Activated CD4-positive, alpha-beta T cell treated with anti-CD3 and anti-CD28 coated beads for 36 hours (primary cell): ENCODE results near the gene CDH12. TPM values are rescaled to one million over a fixed set of nuclear protein-coding genes. Genes with fewer than 3 reads are reported as not detected.
"Not testable (repeated sequence)": the region's sequence is repeated elsewhere in the genome, so short reads cannot be mapped to it uniquely, and the experiment has no call there.

ENCODE experiments used
- ATAC-seq: fragments of 200-7000 bp; cut with Tn5 transposase; one replicate; pipeline ENCODE4 v1.10.0; 2021; ENCODE audit warnings: mild to moderate bottlenecking, moderate library complexity
- CTCF ChIA-PET: fragments of 350-600 bp; sonication (Branson Sonifier 250); formaldehyde crosslinking; loops from one replicate; lab custom pipeline; 2021; ENCODE audit warnings: antibody characterized with exemption; lab: Charles Lee
- POLR2A ChIA-PET: fragments of 350-600 bp; sonication (Branson Sonifier 250); formaldehyde crosslinking; loops from one replicate; lab custom pipeline; 2021; ENCODE audit warnings: antibody characterized with exemption, inconsistent platforms; lab: Charles Lee
- DNase-seq: peaks from one replicate; pipeline ENCODE4 v3.0.0-alpha.2; 2020
- H3K27ac Mint-ChIP-seq: one replicate; pipeline ENCODE4 v1.8.0; 2021; ENCODE audit warnings: mixed read lengths
- H3K27me3 Mint-ChIP-seq: one replicate; pipeline ENCODE4 v1.8.0; 2021; ENCODE audit warnings: mixed read lengths
- H3K36me3 Mint-ChIP-seq: one replicate; pipeline ENCODE4 v1.8.0; 2021; ENCODE audit warnings: low read depth, mixed read lengths
- H3K4me1 Mint-ChIP-seq: one replicate; pipeline ENCODE4 v1.8.0; 2021; ENCODE audit warnings: mixed read lengths
- H3K4me3 Mint-ChIP-seq: one replicate; pipeline ENCODE4 v1.8.0; 2021; ENCODE audit warnings: mild to moderate bottlenecking, moderate library complexity, mixed read lengths
- H3K9me3 Mint-ChIP-seq: one replicate; pipeline ENCODE4 v1.8.0; 2021; ENCODE audit warnings: low read depth, mixed read lengths
- intact Hi-C, 2 experiments: fragments of 100-400 bp; cut with DNase I in 1 of 2; cut with micrococcal nuclease in 1 of 2; formaldehyde crosslinking; loops; one replicate each; pipeline versions ENCODE4 v1.14.2 to v1.15.1; 2022 to 2024; cut with DNase I, micrococcal nuclease
- total RNA-seq, 2 experiments: library from RNA; stranded (reverse); gene quantifications; one replicate each; pipeline ENCODE4 v1.2.3, GENCODE V29; 2021

Gene CDH12
- total RNA-seq, 2 experiments from 2014 or later, result not detected

DNA sequence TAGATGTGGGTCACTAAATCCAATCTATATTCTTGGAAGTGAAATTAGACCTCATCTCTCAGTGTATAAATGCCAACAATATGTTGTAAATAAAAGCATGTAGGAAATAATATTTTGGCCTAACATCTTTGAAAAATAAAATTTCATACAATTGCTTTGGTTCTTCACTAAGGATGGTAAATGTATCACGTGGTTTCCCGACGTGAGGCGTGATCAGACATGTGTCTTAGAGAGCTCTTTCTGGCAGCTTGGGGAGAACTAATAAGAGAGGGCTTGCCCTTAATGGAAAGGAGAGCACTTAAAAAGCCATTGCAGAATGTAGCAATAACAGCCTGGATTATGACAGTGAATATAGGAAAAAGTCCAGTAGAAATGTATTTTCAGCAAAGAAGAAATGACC lies 602.6 kb downstream of the CDH12 start:
- ChIA-PET POLR2A (no interaction called here), CTCF (interaction anchor here (0.8 kb wide), 1 partner anchor 176 kb away, joined by 3 read pairs; no protein-coding TSS in a partner anchor)
- H3K36me3 Mint-ChIP-seq, result no peaks in the 10 kb centered on the region
- no peaks in the 10 kb centered on the region for H3K4me1 Mint-ChIP-seq
- no peak overlapping the region for H3K27ac Mint-ChIP-seq
- DNase-seq, result no peak
- peaks cover 8% of the 10 kb centered on the region for H3K9me3 Mint-ChIP-seq
- ATAC-seq, result no peak
- no peak overlapping the region for H3K4me3 Mint-ChIP-seq
- intact Hi-C loops, result no loop called here
- no peaks in the 10 kb centered on the region for H3K27me3 Mint-ChIP-seq

DNA sequence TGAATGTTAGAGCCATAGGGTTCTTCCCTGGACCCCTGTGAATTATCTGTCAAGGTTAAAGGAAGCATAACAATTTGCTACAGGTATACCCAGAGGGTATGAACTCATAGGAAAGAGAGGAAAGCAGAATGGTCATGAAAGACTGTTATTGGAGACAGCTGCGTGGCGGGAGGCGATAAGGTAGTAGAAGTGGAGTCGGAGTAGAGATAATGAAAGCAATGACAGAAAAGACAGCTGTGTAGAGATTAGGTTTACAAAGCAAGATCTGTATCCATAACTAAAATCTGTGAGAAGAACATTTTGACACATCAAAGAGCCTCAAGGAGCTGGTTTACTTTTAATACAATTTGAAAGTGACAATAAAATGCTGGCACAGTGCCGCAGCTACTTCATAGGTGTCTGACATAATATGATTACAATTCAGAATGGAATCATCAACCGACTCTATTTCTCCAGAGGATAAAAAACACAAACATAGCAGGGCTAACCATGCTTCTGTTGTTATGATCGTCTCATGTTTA lies 603.9 kb downstream of the CDH12 start:
- no peaks in the 10 kb centered on the region for H3K4me1 Mint-ChIP-seq
- no peaks in the 10 kb centered on the region for H3K27me3 Mint-ChIP-seq
- CTCF ChIA-PET, result no interaction called here
- peaks cover 11% of the 10 kb centered on the region for H3K9me3 Mint-ChIP-seq
- no peak overlapping the region for H3K4me3 Mint-ChIP-seq
- ATAC-seq (no peak), DNase-seq (no peak)
- POLR2A ChIA-PET, result no interaction called here
- intact Hi-C loops, result no loop called here
- no peaks in the 10 kb centered on the region for H3K36me3 Mint-ChIP-seq
- no peak overlapping the region for H3K27ac Mint-ChIP-seq

DNA sequence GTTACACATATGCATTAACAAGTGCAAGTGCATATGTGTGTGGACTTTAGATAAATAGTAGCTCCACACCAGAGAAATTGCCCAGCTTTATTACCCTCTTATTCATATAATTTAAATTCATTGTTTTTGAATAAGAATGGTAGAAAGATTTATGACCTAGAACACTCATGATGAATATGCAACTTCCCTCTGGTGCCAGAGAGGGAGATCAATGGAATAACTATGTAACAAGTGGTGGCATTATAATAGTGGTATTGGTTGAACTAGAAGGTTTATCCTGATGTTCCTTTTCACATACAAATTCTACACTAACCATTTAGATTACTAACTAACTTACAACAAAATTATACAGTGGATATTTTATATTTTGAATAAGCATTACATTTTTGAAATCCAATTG lies 607.4 kb downstream of the CDH12 start:
- ATAC-seq (no peak), DNase-seq (no peak)
- no peaks in the 10 kb centered on the region for H3K36me3 Mint-ChIP-seq
- no peaks in the 10 kb centered on the region for H3K4me1 Mint-ChIP-seq
- POLR2A ChIA-PET, result no interaction called here
- H3K4me3 Mint-ChIP-seq, result no peak overlapping the region
- H3K27ac Mint-ChIP-seq, result no peak overlapping the region
- H3K9me3 Mint-ChIP-seq, result peaks cover 8% of the 10 kb centered on the region
- no peaks in the 10 kb centered on the region for H3K27me3 Mint-ChIP-seq
- intact Hi-C loops, result no loop called here
- CTCF ChIA-PET, result no interaction called here

DNA sequence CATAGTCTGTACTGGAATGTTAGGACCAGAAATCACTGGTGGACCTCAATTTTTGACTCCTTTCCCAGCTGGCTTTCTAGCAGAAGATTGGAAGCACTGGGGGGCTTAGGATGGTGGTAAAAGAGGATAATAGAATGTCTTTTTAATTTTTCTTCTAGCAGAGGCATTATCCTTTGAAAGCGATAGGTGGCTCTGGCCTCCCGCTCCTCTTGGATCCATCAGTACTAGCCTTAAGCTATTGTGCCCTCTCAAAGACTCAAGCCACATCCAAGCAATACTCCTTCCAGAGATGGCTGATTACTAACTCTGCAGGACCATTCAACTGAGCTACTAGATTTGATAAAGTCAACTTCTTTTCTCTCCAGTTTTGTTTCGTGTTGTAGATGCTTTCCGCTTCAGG lies 610.6 kb downstream of the CDH12 start:
- CTCF ChIA-PET, result interaction anchor here (0.7 kb wide), 1 partner anchor 334 kb away, joined by 3 read pairs; no protein-coding TSS in a partner anchor

DNA sequence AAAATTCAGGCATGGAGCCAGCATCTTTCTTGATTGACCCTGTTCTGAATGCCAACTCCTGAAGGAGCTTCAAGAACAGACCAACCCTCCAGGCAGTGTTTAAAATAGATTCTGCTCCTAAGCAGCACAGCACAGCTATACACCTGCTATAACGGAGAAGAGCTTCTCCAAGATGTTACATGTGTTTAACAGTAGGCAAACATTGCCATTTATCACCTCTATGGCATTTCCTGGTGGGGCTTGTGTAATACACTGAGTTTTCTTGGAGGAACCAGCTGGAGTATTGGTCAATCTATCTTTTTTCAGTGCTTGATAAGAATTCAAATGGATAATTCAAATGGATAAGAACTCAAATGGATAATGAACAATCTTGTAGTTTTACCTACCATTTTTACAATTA lies 615.1 kb downstream of the CDH12 start:
- Mint-ChIP-seq H3K4me3 (no peak overlapping the region), H3K27ac (no peak overlapping the region), H3K36me3 (no peaks in the 10 kb centered on the region), H3K9me3 (no peaks in the 10 kb centered on the region), H3K27me3 (no peaks in the 10 kb centered on the region), H3K4me1 (no peaks in the 10 kb centered on the region)
- ChIA-PET CTCF (no interaction called here), POLR2A (no interaction called here)
- intact Hi-C loops, result no loop called here
- ATAC-seq, result no peak
- no peak for DNase-seq

More for the DNA sequence above, 610.6 kb downstream of the CDH12 start:
- H3K36me3 Mint-ChIP-seq, result no peaks in the 10 kb centered on the region
- H3K9me3 Mint-ChIP-seq, result peaks cover 3% of the 10 kb centered on the region
- H3K27ac Mint-ChIP-seq, result no peak overlapping the region
- POLR2A ChIA-PET, result no interaction called here
- no peak overlapping the region for H3K4me3 Mint-ChIP-seq
- H3K4me1 Mint-ChIP-seq, result no peaks in the 10 kb centered on the region
- H3K27me3 Mint-ChIP-seq, result no peaks in the 10 kb centered on the region
- DNase-seq, result no peak
- no peak for ATAC-seq
- intact Hi-C loops, result no loop called here

DNA sequence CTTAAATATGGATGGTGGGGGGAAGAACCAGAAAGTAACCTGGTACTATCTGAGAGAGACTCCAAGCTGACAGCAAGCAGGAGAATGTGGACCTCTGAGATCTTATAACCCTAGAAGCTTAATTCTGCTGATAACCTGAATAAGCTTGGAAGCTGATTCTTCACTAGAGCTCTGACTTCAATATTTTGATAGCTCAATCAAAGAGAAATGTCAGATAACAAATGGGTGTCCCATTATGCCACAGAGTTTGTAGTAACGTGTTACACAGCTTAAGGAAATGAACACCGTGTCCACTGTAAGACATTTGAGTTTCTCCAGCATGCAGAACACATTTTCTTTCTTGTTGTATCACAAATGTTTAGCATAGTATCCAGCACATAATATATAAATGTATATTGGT lies 626.7 kb downstream of the CDH12 start:
- Mint-ChIP-seq H3K4me3 (no peak overlapping the region), H3K36me3 (no peaks in the 10 kb centered on the region), H3K27ac (no peak overlapping the region), H3K4me1 (no peaks in the 10 kb centered on the region), H3K27me3 (no peaks in the 10 kb centered on the region), H3K9me3 (no peaks in the 10 kb centered on the region)
- intact Hi-C loops, result no loop called here
- no peak for ATAC-seq
- POLR2A ChIA-PET, result no interaction called here
- CTCF ChIA-PET, result no interaction called here
- no peak for DNase-seq

DNA sequence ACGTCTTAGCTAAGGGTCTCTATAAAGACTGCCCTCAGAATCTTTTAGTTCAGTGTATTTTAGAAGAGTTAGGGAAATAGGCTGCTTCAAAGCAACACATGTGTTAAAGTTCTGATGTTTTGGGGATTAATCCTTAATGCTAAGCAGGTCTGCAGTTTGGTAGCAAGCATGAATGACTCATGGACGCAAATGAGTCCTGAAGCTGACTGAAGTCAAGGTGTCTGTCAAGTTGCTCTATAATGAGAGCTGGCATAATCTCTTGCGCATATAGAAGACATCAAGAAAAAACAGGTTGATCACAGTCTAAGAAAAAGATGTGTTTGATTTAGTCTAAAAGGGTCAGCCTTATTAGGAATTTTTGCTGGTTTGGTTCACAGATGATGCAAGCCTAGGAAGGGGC lies 630.1 kb downstream of the CDH12 start:
- Mint-ChIP-seq H3K27me3 (no peaks in the 10 kb centered on the region), H3K27ac (no peak overlapping the region), H3K4me3 (no peak overlapping the region), H3K9me3 (peaks cover 1% of the 10 kb centered on the region), H3K4me1 (no peaks in the 10 kb centered on the region), H3K36me3 (no peaks in the 10 kb centered on the region)
- DNase-seq (no peak), ATAC-seq (no peak)
- intact Hi-C loops, result loop anchor here in 1 of 2 experiments (2.0 kb wide), 1 partner anchor 62 kb away; no protein-coding TSS in a partner anchor
- ChIA-PET CTCF (no interaction called here), POLR2A (no interaction called here)

DNA sequence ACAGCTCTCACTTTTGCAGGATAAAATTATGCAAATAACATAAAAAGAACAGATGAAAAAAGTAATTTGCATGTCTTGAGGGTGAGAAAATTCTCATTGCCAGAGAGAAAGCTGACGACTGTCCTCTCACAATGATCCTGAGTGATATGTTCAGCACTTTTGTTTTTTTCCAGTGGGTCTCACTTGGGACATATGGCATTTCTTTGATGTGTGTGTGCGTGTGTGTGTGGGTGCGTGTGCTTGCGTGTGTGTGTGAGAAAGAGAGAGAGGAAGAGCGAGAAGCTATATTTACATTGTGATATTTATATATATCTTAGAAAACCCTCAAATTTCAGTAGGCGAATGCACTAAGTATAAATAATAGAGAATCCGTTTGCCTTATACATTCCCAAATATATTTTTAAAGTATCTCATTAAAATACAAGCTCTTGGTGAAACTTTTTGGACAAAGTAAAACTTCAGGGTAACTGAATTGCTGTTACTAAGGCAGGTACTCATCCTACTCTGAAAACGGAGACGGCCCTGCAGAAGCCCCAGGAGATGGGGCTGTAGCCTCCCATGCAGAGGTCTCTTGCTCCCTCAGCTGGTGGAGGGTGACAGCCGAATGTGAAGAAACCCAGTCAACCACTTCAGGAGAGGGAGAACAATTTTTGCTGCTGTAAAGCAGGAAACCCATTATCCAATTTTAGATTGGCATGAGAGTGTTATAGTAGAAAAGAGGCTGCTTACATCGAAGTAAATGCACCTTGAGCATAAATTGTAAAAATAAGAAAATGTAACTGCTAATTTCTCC lies 639.2 kb downstream of the CDH12 start:
- POLR2A ChIA-PET, H3K27me3 Mint-ChIP-seq, intact Hi-C loops, H3K27ac Mint-ChIP-seq, CTCF ChIA-PET, H3K4me1 Mint-ChIP-seq, H3K4me3 Mint-ChIP-seq, DNase-seq, H3K36me3 Mint-ChIP-seq, H3K9me3 Mint-ChIP-seq: not testable (repeated sequence)
- peak; percentile 58 for ATAC-seq

DNA sequence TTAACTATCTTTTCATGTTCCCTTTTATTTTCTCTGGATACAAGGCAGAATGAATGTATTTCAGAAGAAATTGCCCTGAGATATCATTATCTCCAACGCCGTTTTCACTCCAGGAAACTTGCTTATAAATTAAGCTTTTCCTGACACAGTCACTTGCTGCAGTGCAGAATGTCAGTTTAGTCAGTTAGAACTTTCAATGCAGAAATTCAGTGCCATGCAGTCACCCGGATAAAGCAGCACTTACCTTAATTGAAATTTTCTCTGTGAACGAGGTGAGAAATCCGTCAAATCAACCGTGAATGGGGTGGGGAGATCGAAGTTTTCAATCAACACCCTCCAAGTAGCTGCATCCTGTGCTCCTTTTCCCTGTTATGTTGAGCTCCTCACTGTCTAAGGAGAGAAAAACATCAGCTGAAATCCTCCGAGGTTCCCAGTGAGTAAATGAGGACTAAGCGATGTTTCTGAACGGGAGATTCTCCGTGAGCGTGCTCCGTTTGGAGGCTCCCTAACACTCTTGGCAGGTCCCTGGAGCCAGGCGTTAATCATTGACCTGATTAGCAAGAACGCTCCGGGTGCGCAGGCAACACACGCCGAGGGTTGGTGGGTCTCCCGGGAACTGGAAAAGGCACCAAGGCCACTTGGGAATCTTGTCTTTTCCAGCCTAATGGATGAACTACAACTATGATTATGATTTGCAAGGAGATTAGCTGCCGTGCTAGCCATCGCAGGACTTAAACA lies 640.7 kb downstream of the CDH12 start:
- ATAC-seq, POLR2A ChIA-PET, H3K9me3 Mint-ChIP-seq, CTCF ChIA-PET, H3K27ac Mint-ChIP-seq, H3K27me3 Mint-ChIP-seq, H3K4me1 Mint-ChIP-seq, H3K36me3 Mint-ChIP-seq, intact Hi-C loops, DNase-seq, H3K4me3 Mint-ChIP-seq: not testable (repeated sequence)

DNA sequence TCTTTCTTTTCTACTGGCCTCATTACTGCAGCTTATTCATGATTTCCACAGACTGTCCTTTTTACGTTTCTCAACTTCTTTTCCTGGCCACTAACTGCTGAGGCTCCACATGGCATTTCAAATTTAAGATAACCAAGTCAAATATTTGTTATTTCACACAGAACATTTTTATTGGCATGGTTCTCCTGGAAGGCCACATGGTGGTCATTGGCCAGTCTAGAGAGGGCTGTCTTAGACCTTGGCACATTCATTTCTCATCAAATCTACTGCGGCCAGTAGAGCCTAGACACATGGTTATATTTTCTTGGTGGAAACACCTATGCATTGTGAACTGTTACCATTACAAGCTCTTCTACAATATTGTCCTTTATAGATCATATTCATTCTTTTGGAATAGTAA lies 644.7 kb downstream of the CDH12 start:
- intact Hi-C loops, H3K4me3 Mint-ChIP-seq, H3K27ac Mint-ChIP-seq, H3K4me1 Mint-ChIP-seq, H3K36me3 Mint-ChIP-seq, H3K9me3 Mint-ChIP-seq, ATAC-seq, DNase-seq, CTCF ChIA-PET, POLR2A ChIA-PET, H3K27me3 Mint-ChIP-seq: not testable (repeated sequence)

DNA sequence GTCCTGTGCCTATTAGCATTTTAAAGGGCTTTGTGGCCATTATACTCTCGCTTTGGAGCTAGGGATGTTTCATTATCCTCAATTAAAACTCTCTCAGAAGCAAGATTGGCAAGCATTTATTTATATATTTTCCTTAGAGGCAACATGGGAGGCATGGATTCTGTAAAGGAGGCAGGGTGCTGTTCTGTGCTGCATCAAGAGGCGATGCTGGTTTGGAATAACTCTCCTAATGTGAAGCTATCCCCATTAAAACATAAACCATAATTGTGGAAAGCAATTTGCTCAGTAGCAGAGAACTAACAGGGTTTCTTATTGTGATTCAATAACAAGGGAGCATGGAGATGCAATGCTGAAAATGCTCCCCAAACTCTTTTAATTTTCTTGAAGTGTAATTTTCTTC lies 664.5 kb downstream of the CDH12 start:
- H3K27ac Mint-ChIP-seq, ATAC-seq, H3K36me3 Mint-ChIP-seq, intact Hi-C loops, CTCF ChIA-PET, POLR2A ChIA-PET, H3K27me3 Mint-ChIP-seq, H3K4me1 Mint-ChIP-seq, DNase-seq, H3K4me3 Mint-ChIP-seq: not testable (repeated sequence)
- H3K9me3 Mint-ChIP-seq, result peaks cover 13% of the 10 kb centered on the region
